ENCODE data around the gene ASCL2. TPM values are rescaled to one million over a fixed set of nuclear protein-coding genes. Genes with fewer than 3 reads are reported as not detected.

Gene ASCL2
- total and polyA plus RNA-seq, 2 donors from 2014 or later: 1.2 to 5.0 TPM

DNA sequence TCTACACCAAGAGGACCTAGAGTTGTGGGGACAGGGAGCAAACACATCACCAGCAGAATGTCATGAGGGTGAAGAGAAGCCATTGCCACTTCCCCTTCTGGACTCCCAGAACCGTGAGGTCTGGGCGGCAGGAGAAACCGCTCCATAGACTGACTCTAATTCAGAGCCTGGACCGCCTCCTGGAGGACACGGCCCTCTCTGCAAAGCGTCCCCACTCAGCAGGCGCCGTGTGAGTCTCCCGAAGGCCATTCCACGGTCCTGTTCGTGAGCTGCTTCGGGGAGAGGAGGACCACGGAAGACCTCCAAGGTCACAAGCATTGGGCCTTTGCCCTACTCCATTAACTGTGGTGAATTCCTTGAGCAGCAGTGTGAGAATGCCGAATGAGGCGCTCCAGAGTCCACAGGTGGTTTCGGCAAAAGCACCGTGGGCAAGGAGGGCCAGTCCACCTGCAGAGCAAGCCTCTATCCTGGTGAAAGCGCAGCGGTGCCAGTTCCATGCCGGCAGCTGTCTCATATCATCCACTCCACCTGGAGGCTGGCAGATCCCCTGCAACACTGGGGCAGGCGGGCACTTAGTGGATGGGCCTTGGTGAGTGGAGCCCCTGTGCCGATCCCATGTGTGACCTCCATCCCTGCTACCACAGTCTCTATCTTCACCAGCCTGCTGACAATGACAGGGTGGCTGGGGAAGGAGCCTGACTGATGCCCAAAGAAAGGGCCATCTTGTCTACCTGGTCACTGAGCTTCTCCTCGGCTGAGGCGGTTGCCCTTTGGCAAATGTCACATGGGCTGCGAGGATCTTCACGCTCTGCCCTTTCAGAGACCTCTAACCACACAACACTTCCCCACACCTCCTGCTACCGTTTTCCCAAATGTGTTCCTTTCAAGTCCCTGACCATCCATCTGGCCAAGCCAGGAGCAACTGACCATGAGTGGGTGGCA lies 23.9 kb upstream of the ASCL2 start:
- no peaks in the 10 kb centered on the region for H3K9me3 ChIP-seq (ENCODE audit: control insufficient read depth in 2 of 3, insufficient read depth in 1 of 3, low read length in 3 of 3)
- H3K9ac ChIP-seq (ENCODE audit: low read length in 3 of 3): no peak overlapping the region
- H3K4me1 ChIP-seq (ENCODE audit: control insufficient read depth in 2 of 3, insufficient read depth in 2 of 3, low read depth in 1 of 3, low read length in 3 of 3): peaks cover 0 to 3% (median 0%) of the 10 kb centered on the region in 3 donors
- H3K27ac ChIP-seq (ENCODE audit: low read depth in 2 of 2, low read length in 2 of 2): no peak overlapping the region
- intact Hi-C loops (cut with DNase I): no loop called here
- peak in 3 of 5 donors; percentile 5 to 46 (median 18) for DNase-seq
- FAIRE-seq: no peak
- no peak overlapping the region for H3K4me3 ChIP-seq (ENCODE audit: low read length in 3 of 3)
- no peaks in the 10 kb centered on the region for H3K36me3 ChIP-seq (ENCODE audit: control insufficient read depth in 2 of 3, insufficient read depth in 3 of 3, low read length in 3 of 3)
- TF ChIP-seq, protein P1, sequence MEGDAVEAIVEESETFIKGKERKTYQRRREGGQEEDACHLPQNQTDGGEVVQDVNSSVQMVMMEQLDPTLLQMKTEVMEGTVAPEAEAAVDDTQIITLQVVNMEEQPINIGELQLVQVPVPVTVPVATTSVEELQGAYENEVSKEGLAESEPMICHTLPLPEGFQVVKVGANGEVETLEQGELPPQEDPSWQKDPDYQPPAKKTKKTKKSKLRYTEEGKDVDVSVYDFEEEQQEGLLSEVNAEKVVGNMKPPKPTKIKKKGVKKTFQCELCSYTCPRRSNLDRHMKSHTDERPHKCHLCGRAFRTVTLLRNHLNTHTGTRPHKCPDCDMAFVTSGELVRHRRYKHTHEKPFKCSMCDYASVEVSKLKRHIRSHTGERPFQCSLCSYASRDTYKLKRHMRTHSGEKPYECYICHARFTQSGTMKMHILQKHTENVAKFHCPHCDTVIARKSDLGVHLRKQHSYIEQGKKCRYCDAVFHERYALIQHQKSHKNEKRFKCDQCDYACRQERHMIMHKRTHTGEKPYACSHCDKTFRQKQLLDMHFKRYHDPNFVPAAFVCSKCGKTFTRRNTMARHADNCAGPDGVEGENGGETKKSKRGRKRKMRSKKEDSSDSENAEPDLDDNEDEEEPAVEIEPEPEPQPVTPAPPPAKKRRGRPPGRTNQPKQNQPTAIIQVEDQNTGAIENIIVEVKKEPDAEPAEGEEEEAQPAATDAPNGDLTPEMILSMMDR (IDR thresholded peaks at IDR 0.05; ENCODE audit: borderline replicate concordance, extremely low read depth, insufficient read depth): no peak
- H3K27me3 ChIP-seq (ENCODE audit: control insufficient read depth, insufficient read depth, low read length): no peaks in the 10 kb centered on the region

DNA sequence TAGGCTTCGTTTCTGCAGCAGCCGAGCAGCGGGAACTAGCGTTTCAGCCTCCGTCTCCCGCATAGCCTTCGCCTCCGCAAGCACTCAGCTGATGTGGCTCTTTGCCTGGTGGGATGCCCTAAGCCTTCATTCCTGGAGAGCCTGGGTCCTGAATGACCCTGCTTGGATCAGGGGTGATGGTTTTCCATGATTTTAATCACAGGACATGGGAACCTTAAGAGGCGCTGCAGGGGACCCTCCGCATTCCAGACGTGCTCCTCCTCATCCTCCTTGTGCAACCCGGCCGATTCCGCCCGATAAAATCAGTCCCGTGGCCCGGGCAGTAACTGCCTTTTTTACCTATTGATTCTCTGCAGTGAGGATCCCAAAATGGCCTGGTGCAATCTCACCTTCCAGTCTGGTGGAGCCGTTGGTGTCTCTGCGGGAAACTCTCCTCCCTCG lies 23.2 kb upstream of the ASCL2 start:
- FAIRE-seq: no peak
- no peaks in the 10 kb centered on the region for H3K9me3 ChIP-seq (ENCODE audit: control insufficient read depth in 2 of 3, insufficient read depth in 1 of 3, low read length in 3 of 3)
- H3K27ac ChIP-seq (ENCODE audit: low read depth in 2 of 2, low read length in 2 of 2): no peak overlapping the region
- no peaks in the 10 kb centered on the region for H3K36me3 ChIP-seq (ENCODE audit: control insufficient read depth in 2 of 3, insufficient read depth in 3 of 3, low read length in 3 of 3)
- no peak overlapping the region for H3K4me3 ChIP-seq (ENCODE audit: low read length in 3 of 3)
- no peak overlapping the region for H3K9ac ChIP-seq (ENCODE audit: low read length in 3 of 3)
- TF ChIP-seq, protein P1 (IDR thresholded peaks at IDR 0.05; ENCODE audit: borderline replicate concordance, extremely low read depth, insufficient read depth): no peak
- peaks cover 0 to 3% (median 0%) of the 10 kb centered on the region in 3 donors for H3K4me1 ChIP-seq (ENCODE audit: control insufficient read depth in 2 of 3, insufficient read depth in 2 of 3, low read depth in 1 of 3, low read length in 3 of 3)
- peak in 3 of 5 donors; percentile 7 to 43 (median 22) for DNase-seq
- intact Hi-C loops (cut with DNase I): no loop called here
- no peaks in the 10 kb centered on the region for H3K27me3 ChIP-seq (ENCODE audit: control insufficient read depth, insufficient read depth, low read length)

DNA sequence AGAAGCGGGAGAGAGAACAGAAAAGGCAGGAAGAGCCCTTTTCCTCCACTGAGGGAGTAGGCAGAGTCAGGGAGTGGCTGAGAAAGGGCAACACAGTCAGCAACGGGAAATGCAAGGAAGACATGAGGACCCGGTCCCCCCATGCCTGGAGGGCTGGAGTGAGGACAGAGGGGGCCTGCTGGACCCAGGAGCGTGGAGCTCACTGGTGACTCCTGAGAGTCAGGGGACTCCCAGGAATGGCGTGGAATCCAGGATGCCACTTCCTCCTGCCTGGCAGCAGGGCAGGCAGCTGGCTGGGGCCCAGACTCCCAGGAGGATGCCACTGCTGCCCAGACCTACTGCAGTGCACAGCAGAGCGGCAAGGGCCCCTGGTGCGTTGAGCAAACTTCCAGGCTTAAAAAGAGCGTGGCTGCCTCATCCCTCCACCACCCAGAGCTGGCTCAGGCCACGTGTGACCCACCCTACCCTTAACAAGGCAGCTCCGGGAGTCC lies 20.0 kb upstream of the ASCL2 start:
- H3K9ac ChIP-seq (ENCODE audit: low read length in 3 of 3): no peak overlapping the region
- FAIRE-seq (no peak), DNase-seq (peak in 3 of 5 donors; percentile 7 to 69 (median 32))
- peaks cover 0 to 3% (median 2%) of the 10 kb centered on the region in 3 donors for H3K4me1 ChIP-seq (ENCODE audit: control insufficient read depth in 2 of 3, insufficient read depth in 2 of 3, low read depth in 1 of 3, low read length in 3 of 3)
- H3K27me3 ChIP-seq (ENCODE audit: control insufficient read depth, insufficient read depth, low read length): no peaks in the 10 kb centered on the region
- no peaks in the 10 kb centered on the region for H3K9me3 ChIP-seq (ENCODE audit: control insufficient read depth in 2 of 3, insufficient read depth in 1 of 3, low read length in 3 of 3)
- intact Hi-C loops (cut with DNase I): no loop called here
- H3K36me3 ChIP-seq (ENCODE audit: control insufficient read depth in 2 of 3, insufficient read depth in 3 of 3, low read length in 3 of 3): no peaks in the 10 kb centered on the region
- no peak overlapping the region for H3K27ac ChIP-seq (ENCODE audit: low read depth in 2 of 2, low read length in 2 of 2)
- TF ChIP-seq, protein P1 (IDR thresholded peaks at IDR 0.05; ENCODE audit: borderline replicate concordance, extremely low read depth, insufficient read depth): no peak
- no peak overlapping the region for H3K4me3 ChIP-seq (ENCODE audit: low read length in 3 of 3)
